Astrocyte (in vitro differentiated cells and primary cell): Measurements from ENCODE around the gene FAM53A.

Experiments
- CTCF ChIP-seq: IDR thresholded peaks from 2 replicates; pipeline ENCODE4 v1.5.1; 2011; ENCODE audit warnings: low read depth, mild to moderate bottlenecking, inconsistent platforms, low read length, moderate library complexity; ENCODE audit not compliant: insufficient read depth
- EZH2 ChIP-seq: IDR thresholded peaks from 2 replicates; pipeline ENCODE4 v1.6.1; 2012; ENCODE audit warnings: mild to moderate bottlenecking, low read length, inconsistent platforms; ENCODE audit not compliant: insufficient read depth

GRCh38 chr4:1621526-1621925 is 62.6 kb downstream of the FAM53A start:
- TF ChIP-seq CTCF (no peak), EZH2 (no peak)
